ENCODE measurements around the gene DDX4.
"Not testable (repeated sequence)": the region's sequence is repeated elsewhere in the genome, so short reads cannot be mapped to it uniquely, and the experiment has no call there.

DNA sequence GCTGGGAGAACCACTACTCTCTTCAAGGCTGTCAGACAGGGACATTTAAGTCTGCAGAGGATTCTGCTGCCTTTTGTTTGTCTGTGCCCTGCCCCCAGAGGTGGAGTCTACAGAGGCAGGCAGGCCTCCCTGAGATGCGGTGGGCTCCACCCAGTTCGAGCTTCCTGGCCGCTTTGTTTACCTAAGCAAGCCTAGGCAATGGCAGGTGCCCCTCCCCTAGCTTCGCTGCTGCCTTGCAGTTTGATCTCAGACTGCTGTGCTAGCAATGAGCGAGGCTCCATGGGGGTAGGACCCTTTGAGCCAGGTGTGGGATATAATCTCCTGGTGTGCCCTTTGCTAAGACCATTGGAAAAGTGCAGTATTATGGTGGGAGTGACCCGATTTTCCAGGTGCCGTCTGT, 71.0 kb downstream of the DDX4 start:
- TF ChIP-seq, protein P1, sequence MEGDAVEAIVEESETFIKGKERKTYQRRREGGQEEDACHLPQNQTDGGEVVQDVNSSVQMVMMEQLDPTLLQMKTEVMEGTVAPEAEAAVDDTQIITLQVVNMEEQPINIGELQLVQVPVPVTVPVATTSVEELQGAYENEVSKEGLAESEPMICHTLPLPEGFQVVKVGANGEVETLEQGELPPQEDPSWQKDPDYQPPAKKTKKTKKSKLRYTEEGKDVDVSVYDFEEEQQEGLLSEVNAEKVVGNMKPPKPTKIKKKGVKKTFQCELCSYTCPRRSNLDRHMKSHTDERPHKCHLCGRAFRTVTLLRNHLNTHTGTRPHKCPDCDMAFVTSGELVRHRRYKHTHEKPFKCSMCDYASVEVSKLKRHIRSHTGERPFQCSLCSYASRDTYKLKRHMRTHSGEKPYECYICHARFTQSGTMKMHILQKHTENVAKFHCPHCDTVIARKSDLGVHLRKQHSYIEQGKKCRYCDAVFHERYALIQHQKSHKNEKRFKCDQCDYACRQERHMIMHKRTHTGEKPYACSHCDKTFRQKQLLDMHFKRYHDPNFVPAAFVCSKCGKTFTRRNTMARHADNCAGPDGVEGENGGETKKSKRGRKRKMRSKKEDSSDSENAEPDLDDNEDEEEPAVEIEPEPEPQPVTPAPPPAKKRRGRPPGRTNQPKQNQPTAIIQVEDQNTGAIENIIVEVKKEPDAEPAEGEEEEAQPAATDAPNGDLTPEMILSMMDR (IDR thresholded peaks at IDR 0.05): not testable (repeated sequence)
- TF ChIP-seq POLR2A (IDR thresholded peaks at IDR 0.05): not testable (repeated sequence)

Measured in esophagus squamous epithelium (tissue), 4 donors.